Endodermal cell (in vitro differentiated cells): ENCODE data around the gene UFSP1. TPM values are rescaled to one million over a fixed set of nuclear protein-coding genes. Genes with fewer than 3 reads are reported as not detected.

Source experiments
- DNase-seq: peaks from one replicate; pipeline ENCODE4 v3.0.0-alpha.2; 2017
- H3K27ac ChIP-seq: 2 replicates; pipeline ENCODE4 v1.5.1; 2013; ENCODE audit warnings: mild to moderate bottlenecking, low read depth, low read length, moderate library complexity
- H3K27me3 ChIP-seq: 2 replicates; pipeline ENCODE4 v1.6.1; 2013; ENCODE audit warnings: mild to moderate bottlenecking, low read length, moderate library complexity; ENCODE audit not compliant: insufficient read depth, control insufficient read depth, poor library complexity, severe bottlenecking
- H3K36me3 ChIP-seq: 2 replicates; pipeline ENCODE4 v1.7.0; 2013; ENCODE audit warnings: mild to moderate bottlenecking, low read length, moderate library complexity; ENCODE audit not compliant: control insufficient read depth, insufficient read depth
- H3K4me1 ChIP-seq: one replicate; pipeline ENCODE4 v1.7.0; 2013; ENCODE audit warnings: low read length; ENCODE audit not compliant: control insufficient read depth, insufficient read depth
- H3K4me3 ChIP-seq: 2 replicates; pipeline ENCODE4 v1.5.1; 2013; ENCODE audit warnings: mild to moderate bottlenecking, low read length, moderate library complexity
- H3K9ac ChIP-seq: 2 replicates; pipeline ENCODE4 v1.6.1; 2013; ENCODE audit warnings: mild to moderate bottlenecking, low read length, moderate library complexity; ENCODE audit not compliant: poor library complexity, severe bottlenecking; ENCODE audit errors: extremely low read depth
- H3K9me3 ChIP-seq: 2 replicates; pipeline ENCODE4 v1.6.1; 2013; ENCODE audit warnings: mild to moderate bottlenecking, low read length, moderate library complexity; ENCODE audit not compliant: control insufficient read depth
- H3K27ac Mint-ChIP-seq: 2 replicates; pipeline ENCODE4 v1.8.0; 2020; ENCODE audit warnings: mixed read lengths
- H3K27me3 Mint-ChIP-seq: 2 replicates; pipeline ENCODE4 v1.8.0; 2021; ENCODE audit warnings: mild to moderate bottlenecking, mixed read lengths; ENCODE audit not compliant: insufficient read depth
- H3K36me3 Mint-ChIP-seq: 2 replicates; pipeline ENCODE4 v1.8.0; 2020; ENCODE audit warnings: low read depth, mixed read lengths
- H3K4me1 Mint-ChIP-seq: 2 replicates; pipeline ENCODE4 v1.8.0; 2020; ENCODE audit warnings: mixed read lengths
- H3K4me3 Mint-ChIP-seq: 2 replicates; pipeline ENCODE4 v1.8.0; 2020; ENCODE audit warnings: mild to moderate bottlenecking, moderate library complexity, mixed read lengths
- H3K9me3 Mint-ChIP-seq: 2 replicates; pipeline ENCODE4 v1.8.0; 2020; ENCODE audit warnings: mild to moderate bottlenecking, mixed read lengths
- CTCF ChIP-seq: fragments of 200-600 bp; sonication (generic); conservative IDR thresholded peaks from 2 replicates; pipeline ENCODE4 v1.5.0; 2021; ENCODE audit warnings: antibody characterized with exemption, mild to moderate bottlenecking
- WGBS, 2 experiments: methylation state at CpG; one replicate each; pipeline versions ENCODE4 v1.1.5 to v1.1.7; 2013; ENCODE audit warnings: missing lambda C conversion rate in 2 of 2, mixed read lengths in 1 of 2; ENCODE audit not compliant: insufficient coverage in 1 of 2, insufficient read length in 1 of 2; 5-methylcytosine and 5-hydroxymethylcytosine counted together
- total RNA-seq, 2 donors: library from RNA; stranded (reverse); fragmentation: NEBNext Ultra II Directional in 1 of 2; extraction: Animal tissue kit (Norgen Biotek cat#: 25700) in 1 of 2; gene quantifications; 2 replicates in 1 of 2; 3 replicates in 1 of 2; pipeline ENCODE4 v1.2.1, GENCODE V29; 2021

UFSP1 gene
- total RNA-seq, 2 donors from 2014 or later = 3.7 to 4.0 TPM

GRCh38 chr7:100878013-100878412 is 11.5 kb downstream of the UFSP1 start:
- Histone ChIP-seq H3K27me3 (no peaks in the 10 kb centered on the region), H3K4me1 (peaks cover 5% of the 10 kb centered on the region), H3K27ac (no peak overlapping the region), H3K9ac (no peak overlapping the region), H3K4me3 (peak overlapping the region; percentile 11), H3K9me3 (no peaks in the 10 kb centered on the region), H3K36me3 (peaks cover 72% of the 10 kb centered on the region)
- peaks cover 21% of the 10 kb centered on the region for H3K4me1 Mint-ChIP-seq
- no peak overlapping the region for H3K4me3 Mint-ChIP-seq
- no peak overlapping the region for H3K27ac Mint-ChIP-seq
- H3K36me3 Mint-ChIP-seq = peaks cover 80% of the 10 kb centered on the region
- 88 to 93% methylated on average over 2 to 7 of the region's 7 CpGs for WGBS, 2 experiments
- no peak for DNase-seq
- no peaks in the 10 kb centered on the region for H3K27me3 Mint-ChIP-seq
- no peak for TF ChIP-seq CTCF
- no peaks in the 10 kb centered on the region for H3K9me3 Mint-ChIP-seq

DNA sequence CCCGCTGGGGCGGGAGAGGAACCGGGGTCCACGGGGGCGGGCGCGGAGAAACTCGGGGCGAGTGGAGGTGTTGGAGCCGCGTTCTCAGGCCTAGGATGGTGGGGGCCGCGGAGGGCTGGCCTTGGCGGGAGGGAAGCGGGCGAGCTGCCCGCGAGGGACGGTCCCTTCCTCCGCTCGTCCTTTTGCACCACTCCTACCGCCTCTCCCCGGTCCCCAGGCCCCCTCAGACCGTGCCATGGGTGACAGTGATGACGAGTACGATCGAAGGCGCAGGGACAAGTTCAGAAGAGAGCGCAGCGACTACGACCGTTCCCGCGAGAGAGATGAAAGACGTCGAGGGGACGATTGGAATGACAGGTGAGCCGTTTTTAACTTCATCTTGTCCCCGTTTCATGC is 14.2 kb downstream of the UFSP1 start:
- WGBS, 2 experiments = 0 to 1% methylated on average over 15 to 39 of the region's 39 CpGs
- Mint-ChIP-seq H3K36me3 (peaks cover 79% of the 10 kb centered on the region), H3K4me1 (peaks cover 21% of the 10 kb centered on the region), H3K9me3 (no peaks in the 10 kb centered on the region), H3K4me3 (peak overlapping the region; percentile 99), H3K27ac (peak overlapping the region; percentile 98), H3K27me3 (no peaks in the 10 kb centered on the region)
- H3K9ac ChIP-seq = peak overlapping the region; percentile 92
- no peak for DNase-seq
- H3K27ac ChIP-seq = peak overlapping the region; percentile 96
- TF ChIP-seq CTCF = no peak
- H3K27me3 ChIP-seq = no peaks in the 10 kb centered on the region
- H3K4me3 ChIP-seq = peak overlapping the region; percentile 100
- H3K4me1 ChIP-seq = peaks cover 5% of the 10 kb centered on the region
- H3K9me3 ChIP-seq = no peaks in the 10 kb centered on the region
- H3K36me3 ChIP-seq = peaks cover 70% of the 10 kb centered on the region

DNA sequence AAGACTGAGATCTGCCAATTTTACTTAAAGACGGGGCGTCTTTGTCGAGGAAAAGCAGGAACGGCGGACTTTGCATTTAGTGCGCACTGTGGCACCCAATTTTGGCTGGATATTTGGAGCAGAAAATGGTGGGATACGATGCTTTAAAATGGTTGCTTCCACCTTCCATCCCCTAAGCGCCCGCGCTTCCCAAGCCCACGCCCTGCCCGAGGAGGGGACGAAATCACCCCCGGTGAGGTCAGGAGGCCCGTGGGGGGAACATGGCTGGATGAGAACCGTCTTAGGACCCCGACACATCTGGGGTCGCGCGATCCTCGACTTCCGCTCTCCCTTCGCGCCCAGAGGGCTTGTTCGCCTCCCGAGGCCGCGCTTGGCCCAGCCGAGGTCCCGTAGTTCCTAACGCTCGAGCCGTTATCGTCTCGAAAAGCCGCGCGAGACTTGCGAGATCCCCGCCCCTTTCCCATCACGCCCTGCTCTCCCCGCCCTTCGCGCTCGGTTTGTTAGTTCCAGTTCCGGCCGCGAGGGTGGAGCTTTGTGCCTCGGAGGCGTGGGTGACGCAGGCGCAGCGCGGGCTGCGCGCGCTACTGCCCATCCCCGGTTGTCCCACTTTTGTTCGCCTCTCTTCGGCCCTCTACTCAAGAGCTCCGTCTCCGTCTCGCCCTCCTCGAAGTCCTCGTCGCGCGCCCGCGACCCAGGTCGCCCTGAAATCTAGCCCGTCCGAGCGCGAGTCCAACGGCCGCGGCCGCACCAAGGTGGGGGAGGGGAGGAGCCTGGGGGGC is 14.7 kb downstream of the UFSP1 start, which contains the start of gene SRRT:
SRRT (plus strand) TSS at position 527 of the 779 bp plus-strand sequence. CDS start 488 bp downstream, outside the sequence.
- peak; percentile 59 for TF ChIP-seq CTCF
- Mint-ChIP-seq H3K4me3 (peak within 1 kb of the TSS; percentile 99), H3K36me3 (peaks cover 79% of the 10 kb centered on the region), H3K27ac (peak within 1 kb of the TSS; percentile 98), H3K4me1 (peaks cover 18% of the 10 kb centered on the region), H3K9me3 (no peaks in the 10 kb centered on the region), H3K27me3 (no peaks in the 10 kb centered on the region)
- Histone ChIP-seq H3K27me3 (no peaks in the 10 kb centered on the region), H3K4me3 (peak within 1 kb of the TSS; percentile 100), H3K9ac (peak within 1 kb of the TSS; percentile 92), H3K4me1 (peaks cover 5% of the 10 kb centered on the region), H3K27ac (peak within 1 kb of the TSS; percentile 96), H3K9me3 (no peaks in the 10 kb centered on the region), H3K36me3 (peaks cover 71% of the 10 kb centered on the region)
- peak; percentile 99 for DNase-seq
- WGBS, 2 experiments = 4 to 15% methylated on average over 23 to 79 of the region's 79 CpGs
